GM04504 (cell line): ENCODE results near the gene LAMC2.
A peak's percentile ranks its signal among the peaks of the same experiment; 100 is the strongest.

Source experiments
- DNase-seq: peaks from one replicate; pipeline ENCODE4 v3.0.0-alpha.2; 2012; ENCODE audit warnings: low read depth

Gene LAMC2

GRCh38 chr1:183173828-183174227, 12.2 kb upstream of the LAMC2 start:
- DNase-seq = no peak

GRCh38 chr1:183175631-183176030, 10.4 kb upstream of the LAMC2 start:
- no peak for DNase-seq

- DNase-seq = no peak
These were observed 7.5 kb upstream of the LAMC2 start for GRCh38 chr1:183178545-183178944.

DNA sequence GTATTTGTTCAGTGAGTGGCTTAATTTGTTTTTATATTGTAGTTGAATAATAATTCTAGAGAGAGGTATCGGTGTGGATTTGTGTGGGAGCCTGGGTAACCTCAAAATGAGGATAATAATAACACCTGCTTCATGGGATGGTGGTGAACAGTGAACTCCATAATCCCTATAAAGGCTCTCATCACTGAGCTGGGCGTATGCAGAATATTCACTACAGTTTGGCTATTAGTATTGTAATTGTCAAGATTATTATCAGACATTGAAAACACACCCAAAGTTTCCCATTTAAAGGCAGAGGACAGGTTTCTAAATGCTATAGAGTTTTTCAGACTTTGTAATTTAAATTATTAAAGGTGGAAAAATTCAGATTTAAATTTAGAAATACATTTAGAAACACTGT, 7.0 kb upstream of the LAMC2 start:
- no peak for DNase-seq

- peak; percentile 71 for DNase-seq
These were observed 5.8 kb upstream of the LAMC2 start for GRCh38 chr1:183180218-183180617.

DNA sequence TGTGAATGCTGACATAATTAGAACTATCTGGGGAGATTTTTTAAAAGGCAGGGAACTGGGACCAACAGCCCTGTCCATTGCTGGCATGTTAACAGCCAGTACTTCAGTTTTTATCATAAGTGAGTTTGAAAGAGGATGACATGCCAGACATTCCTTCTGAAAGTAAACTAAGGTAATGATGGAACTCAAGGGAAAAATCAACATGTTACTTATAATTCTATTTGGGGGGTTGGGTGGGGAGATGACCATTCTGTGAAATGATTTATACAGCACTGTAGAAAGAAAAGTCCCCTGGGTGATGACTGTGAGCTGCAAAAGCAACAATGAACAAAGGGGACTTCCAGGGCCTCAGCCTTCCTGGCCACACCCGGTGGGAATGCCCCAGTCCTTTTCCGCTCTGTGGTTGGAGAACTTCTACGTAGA, 5.4 kb upstream of the LAMC2 start:
- peak; percentile 31 for DNase-seq

GRCh38 chr1:183186841-183187240, 777 bp downstream of the LAMC2 start:
- DNase-seq = no peak

DNA sequence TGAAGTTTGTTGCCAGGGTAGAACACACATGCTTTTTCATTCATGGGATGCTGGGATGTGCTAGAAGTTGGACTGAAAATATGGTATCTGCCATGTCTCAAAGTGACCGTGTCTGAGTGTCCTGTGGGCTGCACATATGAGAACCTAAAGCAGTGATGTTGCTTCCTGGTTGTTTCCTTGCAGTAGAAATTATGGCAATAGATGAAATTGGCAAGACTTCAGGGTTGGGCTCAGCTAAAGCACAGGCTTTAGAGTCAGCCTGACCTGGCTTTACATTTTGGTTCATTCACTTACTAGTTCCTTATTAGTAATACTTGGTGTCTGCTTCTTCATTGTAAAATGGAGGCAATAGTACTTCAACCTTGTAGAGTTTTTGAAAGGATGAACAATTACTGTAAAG, 2.2 kb downstream of the LAMC2 start:
- DNase-seq = no peak

DNA sequence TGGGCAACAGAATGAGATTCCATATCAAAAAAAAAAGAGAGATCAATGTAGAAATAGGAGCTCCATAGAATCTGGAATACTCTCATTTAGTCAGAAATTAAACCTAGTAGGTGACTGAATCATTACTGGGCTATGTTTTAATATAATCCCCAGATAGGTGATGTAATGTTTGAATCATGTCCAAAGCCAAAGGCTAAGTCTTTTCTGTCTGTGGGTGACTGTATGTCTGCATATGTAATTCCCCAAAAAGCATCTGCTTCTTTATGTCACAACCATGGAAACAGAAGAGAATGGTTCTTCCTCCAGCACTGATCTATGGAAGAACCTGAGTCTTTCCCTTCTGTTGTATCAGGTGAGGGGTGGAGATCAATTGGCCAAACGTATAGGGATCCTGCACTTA, 5.8 kb downstream of the LAMC2 start:
- peak; percentile 52 for DNase-seq

- no peak for DNase-seq
These were observed 8.0 kb downstream of the LAMC2 start for GRCh38 chr1:183193963-183194525.

DNA sequence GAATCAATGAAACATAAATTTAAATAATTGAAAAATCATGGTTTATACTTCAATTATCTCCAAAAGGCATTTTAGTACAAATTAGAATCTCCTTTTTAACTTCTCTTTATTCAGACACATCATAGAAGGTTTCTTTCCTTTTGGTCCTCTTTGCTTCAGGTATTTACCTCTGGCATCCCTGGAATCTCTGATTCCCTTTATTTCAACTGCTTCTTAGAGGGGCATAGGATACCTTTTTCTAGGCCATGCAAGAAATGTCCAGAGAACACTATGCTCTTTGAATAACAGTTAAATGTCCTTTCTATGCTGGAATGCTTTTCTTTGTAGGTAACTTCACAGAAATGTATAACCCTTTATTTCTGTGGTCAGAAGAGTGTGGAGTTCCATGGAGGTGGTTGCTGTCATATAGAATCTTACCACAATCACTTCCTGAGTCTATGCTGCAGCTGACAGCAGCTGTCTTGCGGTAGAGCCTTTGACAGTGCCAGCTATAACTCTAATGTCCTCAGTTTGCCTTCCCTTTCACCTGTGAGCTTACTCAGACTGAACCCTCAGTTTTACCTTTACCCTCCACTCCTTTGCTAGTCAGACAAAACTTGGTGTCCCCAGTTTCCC, 8.6 kb downstream of the LAMC2 start:
- DNase-seq = no peak

DNA sequence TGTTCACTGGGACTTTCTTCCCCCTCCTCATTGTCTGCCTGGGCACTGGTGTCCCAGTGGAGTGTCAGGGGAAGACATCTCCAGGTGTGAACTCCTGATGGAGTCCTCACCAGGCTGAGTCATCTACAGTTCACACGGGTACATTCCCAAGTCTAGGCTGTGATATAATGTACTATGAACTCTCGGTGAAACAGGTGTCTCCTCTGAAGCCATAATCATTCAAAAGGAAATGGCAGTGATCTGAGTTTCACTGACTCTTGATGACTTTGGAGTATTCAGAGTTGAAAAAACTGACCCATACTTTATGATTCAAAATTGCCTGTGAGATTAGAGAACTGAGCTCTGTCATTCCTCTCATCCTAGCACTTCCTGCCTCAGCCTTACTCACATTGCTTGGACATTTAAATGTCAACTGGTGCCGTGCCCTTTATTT, 9.1 kb downstream of the LAMC2 start:
- no peak for DNase-seq

GRCh38 chr1:183197762-183198161, 11.7 kb downstream of the LAMC2 start:
- DNase-seq = no peak

- no peak for DNase-seq
These were observed 12.4 kb downstream of the LAMC2 start for GRCh38 chr1:183198463-183198862.

DNA sequence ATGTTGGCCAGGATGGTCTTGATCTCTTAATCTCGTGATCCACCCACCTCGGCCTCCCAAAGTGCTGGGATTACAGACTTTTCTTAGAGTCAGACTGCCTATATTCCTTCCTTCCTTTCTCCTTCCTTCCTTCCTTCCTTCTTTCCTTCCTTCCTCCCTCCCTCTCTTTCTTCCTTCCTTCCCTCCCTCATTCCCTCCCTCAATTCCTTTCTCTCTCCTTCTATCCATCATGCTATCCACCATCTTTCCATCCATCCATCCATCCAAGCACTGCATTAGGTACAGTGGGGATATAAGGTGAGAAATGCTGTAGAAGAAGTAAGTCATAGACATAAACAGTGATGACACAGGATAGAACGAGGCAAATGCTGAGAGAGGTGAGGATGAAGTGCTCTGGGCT, 13.2 kb downstream of the LAMC2 start:
- no peak for DNase-seq

DNA sequence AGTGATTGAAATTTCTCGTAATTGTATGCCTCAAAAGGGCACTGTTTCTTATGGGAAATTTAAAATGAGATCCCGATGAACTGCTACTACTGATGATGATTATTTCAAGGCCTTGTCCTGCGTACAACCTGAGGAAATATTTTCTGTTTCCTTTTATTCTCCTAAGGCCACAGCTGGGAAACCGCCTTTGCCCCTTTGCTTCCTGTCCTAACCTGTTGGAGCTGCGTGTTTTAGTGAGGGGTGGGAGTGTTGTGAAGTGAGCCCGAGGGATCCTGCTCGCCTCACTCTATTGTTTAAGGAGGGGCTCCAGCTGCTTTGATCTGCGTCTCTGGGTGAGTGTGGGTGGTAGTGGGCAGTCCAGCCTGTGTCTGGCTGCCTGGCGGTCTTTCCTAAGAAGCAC, 14.4 kb downstream of the LAMC2 start:
- no peak for DNase-seq

GRCh38 chr1:183203094-183203493, 17.0 kb downstream of the LAMC2 start:
- no peak for DNase-seq

GRCh38 chr1:183205196-183205781, 19.2 kb downstream of the LAMC2 start:
- peak; percentile 67 for DNase-seq

- DNase-seq = no peak
These were observed 20.6 kb downstream of the LAMC2 start for GRCh38 chr1:183206538-183207122.

GRCh38 chr1:183209533-183210158, 23.6 kb downstream of the LAMC2 start:
- DNase-seq = peak; percentile 84

DNA sequence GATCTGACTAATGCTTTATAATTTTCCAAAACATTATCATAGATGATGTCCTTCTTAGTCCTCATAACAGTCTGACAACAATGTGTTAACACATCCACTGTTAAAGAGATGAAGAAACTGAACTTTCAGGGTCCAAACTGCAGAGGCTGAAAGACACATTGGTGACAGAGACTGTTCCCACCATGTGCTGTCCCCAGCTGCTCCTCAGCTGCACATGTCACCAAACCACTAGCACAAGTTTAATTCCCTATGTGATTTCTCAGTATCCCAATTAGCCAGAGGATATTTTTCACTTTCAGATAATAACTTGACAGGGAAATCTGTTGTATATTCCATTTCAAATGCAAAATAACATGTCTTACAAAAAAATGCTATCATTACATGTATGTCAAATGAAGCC, 24.6 kb downstream of the LAMC2 start:
- DNase-seq = no peak

DNA sequence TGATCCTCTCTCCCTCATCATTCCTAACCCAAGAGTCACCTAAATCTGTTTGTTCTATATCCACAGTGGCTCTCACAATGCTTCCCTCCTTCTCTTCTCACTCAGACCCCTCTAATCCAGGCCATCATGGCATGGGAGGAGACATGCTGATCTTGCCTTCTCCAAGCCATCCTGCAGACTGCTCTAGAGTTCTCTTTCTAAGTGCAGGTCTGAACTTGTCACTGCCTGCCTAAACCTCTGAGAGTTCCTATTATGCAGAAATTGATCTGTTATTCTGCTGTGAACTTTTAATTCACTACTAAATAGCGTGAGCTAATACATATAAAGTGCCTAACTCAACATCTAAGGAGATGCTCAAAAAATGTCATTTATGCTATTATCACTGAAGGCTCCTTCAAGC, 26.8 kb downstream of the LAMC2 start:
- DNase-seq = no peak
